ENCODE measurements around the gene TMEM106C.

Gene TMEM106C

GRCh38 chr12:47941871-47942613 lies 21.4 kb upstream of the TMEM106C start:
- DNase-seq (ENCODE audit: low spot score) = peak; percentile 75
- peak; percentile 13 for TF ChIP-seq CTCF (IDR thresholded peaks at IDR 0.05; ENCODE audit: borderline replicate concordance, control extremely low read depth, extremely low read depth, insufficient read depth, missing control alignments)
- in situ Hi-C loops (cut with MboI; ENCODE audit: low sequenced_read_pairs, unreplicated experiment) = no loop called here

- TF ChIP-seq CTCF (IDR thresholded peaks at IDR 0.05; ENCODE audit: borderline replicate concordance, control extremely low read depth, extremely low read depth, insufficient read depth, missing control alignments) = no peak
- in situ Hi-C loops (cut with MboI; ENCODE audit: low sequenced_read_pairs, unreplicated experiment) = no loop called here
- DNase-seq (ENCODE audit: low spot score) = no peak
Observed at GRCh38 chr12:47942614-47943225, 20.7 kb upstream of the TMEM106C start.

- TF ChIP-seq CTCF (IDR thresholded peaks at IDR 0.05; ENCODE audit: borderline replicate concordance, control extremely low read depth, extremely low read depth, insufficient read depth, missing control alignments) = no peak
- no peak for DNase-seq (ENCODE audit: low spot score)
- in situ Hi-C loops (cut with MboI; ENCODE audit: low sequenced_read_pairs, unreplicated experiment) = no loop called here
Observed at GRCh38 chr12:47943623-47944340, 19.6 kb upstream of the TMEM106C start.

- DNase-seq (ENCODE audit: low spot score) = no peak
- in situ Hi-C loops (cut with MboI; ENCODE audit: low sequenced_read_pairs, unreplicated experiment) = no loop called here
- no peak for TF ChIP-seq CTCF (IDR thresholded peaks at IDR 0.05; ENCODE audit: borderline replicate concordance, control extremely low read depth, extremely low read depth, insufficient read depth, missing control alignments)
Observed at GRCh38 chr12:47944685-47945340, 18.6 kb upstream of the TMEM106C start.

- in situ Hi-C loops (cut with MboI; ENCODE audit: low sequenced_read_pairs, unreplicated experiment) = no loop called here
- TF ChIP-seq CTCF (IDR thresholded peaks at IDR 0.05; ENCODE audit: borderline replicate concordance, control extremely low read depth, extremely low read depth, insufficient read depth, missing control alignments) = no peak
- no peak for DNase-seq (ENCODE audit: low spot score)
Observed at GRCh38 chr12:47945341-47945728, 18.1 kb upstream of the TMEM106C start.
